Measurements from ENCODE around the gene SDCCAG8. TPM values are rescaled to one million over a fixed set of nuclear protein-coding genes. Genes with fewer than 3 reads are reported as not detected.

SDCCAG8 gene
- total RNA-seq, 4 donors from 2014 or later: 24.5 to 52.7 (median 31.7) TPM

DNA sequence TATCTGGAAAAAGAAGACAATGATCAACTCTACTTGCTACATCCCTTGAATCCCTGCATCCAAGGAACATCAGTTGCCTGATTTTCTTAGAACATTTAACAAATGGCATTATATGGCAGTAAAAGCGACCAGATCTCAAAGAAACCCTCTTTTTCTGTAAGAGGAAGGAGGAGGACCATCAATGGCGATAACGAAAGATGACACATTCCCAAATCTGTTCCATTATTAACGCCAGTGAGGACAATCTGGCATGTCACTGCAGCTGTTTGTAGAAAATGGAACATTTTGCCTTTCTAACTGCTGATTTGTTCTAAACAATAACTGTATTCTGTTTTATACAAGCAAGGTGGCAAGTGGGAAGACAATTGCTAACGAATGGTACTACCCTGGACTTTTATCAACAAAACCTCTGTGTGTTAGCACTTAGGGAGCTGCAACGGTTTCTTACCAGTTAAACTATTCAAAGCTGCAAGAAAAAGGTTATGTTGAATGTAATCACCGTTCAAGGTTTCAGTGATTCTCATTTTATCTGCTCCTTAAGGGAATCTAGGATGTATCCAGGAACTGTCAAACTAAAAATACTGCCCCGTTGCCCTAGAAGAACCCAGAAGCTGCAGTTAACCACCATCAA, 251.9 kb downstream of the SDCCAG8 start:
- Histone ChIP-seq H3K27ac (replicated peaks in 1 of 4) (no peak overlapping the region), H3K27me3 (no peaks in the 10 kb centered on the region), H3K4me3 (no peak overlapping the region), H3K9me3 (no peaks in the 10 kb centered on the region), H3K36me3 (peaks cover 14 to 84% (median 24%) of the 10 kb centered on the region in 4 donors), H3K4me1 (peaks cover 0 to 3% (median 0%) of the 10 kb centered on the region in 4 donors)
- 75% methylated on average over 8 of the region's 8 CpGs for WGBS
- intact Hi-C loops (cut with DNase I): no loop called here
- DNase-seq (ENCODE audit: extremely low spot score): no peak
- no peak for TF ChIP-seq POLR2A (IDR thresholded peaks at IDR 0.05; ENCODE audit: low read depth)
- no peak for TF ChIP-seq EP300 (IDR thresholded peaks at IDR 0.05)
- no peak for TF ChIP-seq POLR2AphosphoS5 (IDR thresholded peaks at IDR 0.05)
- TF ChIP-seq, protein P1, sequence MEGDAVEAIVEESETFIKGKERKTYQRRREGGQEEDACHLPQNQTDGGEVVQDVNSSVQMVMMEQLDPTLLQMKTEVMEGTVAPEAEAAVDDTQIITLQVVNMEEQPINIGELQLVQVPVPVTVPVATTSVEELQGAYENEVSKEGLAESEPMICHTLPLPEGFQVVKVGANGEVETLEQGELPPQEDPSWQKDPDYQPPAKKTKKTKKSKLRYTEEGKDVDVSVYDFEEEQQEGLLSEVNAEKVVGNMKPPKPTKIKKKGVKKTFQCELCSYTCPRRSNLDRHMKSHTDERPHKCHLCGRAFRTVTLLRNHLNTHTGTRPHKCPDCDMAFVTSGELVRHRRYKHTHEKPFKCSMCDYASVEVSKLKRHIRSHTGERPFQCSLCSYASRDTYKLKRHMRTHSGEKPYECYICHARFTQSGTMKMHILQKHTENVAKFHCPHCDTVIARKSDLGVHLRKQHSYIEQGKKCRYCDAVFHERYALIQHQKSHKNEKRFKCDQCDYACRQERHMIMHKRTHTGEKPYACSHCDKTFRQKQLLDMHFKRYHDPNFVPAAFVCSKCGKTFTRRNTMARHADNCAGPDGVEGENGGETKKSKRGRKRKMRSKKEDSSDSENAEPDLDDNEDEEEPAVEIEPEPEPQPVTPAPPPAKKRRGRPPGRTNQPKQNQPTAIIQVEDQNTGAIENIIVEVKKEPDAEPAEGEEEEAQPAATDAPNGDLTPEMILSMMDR (IDR thresholded peaks at IDR 0.05): no peak

DNA sequence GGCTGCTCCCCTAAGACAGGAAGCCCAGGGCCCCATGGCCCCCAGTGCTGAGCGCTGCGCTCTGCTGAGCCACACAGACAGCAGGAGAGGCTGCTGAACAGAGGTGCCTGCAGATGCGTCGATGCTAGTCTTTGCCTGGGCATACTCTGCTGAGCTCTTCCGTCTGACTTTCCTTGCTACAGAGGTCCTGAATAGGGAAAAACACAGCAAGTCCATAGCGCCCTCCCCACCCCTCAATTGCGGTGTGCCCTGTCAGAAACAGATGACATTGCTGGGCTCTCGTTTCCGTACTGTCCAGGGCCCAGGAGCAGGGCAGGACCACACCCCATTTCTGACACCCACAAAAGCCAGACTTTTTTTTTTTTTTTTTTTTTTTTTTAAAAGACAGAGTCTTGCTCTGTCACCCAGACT, 252.5 kb downstream of the SDCCAG8 start:
- Histone ChIP-seq H3K27ac (replicated peaks in 1 of 4) (no peak overlapping the region), H3K36me3 (peaks cover 14 to 79% (median 24%) of the 10 kb centered on the region in 4 donors)
- WGBS: 76% methylated on average over 7 of the region's 9 CpGs

DNA sequence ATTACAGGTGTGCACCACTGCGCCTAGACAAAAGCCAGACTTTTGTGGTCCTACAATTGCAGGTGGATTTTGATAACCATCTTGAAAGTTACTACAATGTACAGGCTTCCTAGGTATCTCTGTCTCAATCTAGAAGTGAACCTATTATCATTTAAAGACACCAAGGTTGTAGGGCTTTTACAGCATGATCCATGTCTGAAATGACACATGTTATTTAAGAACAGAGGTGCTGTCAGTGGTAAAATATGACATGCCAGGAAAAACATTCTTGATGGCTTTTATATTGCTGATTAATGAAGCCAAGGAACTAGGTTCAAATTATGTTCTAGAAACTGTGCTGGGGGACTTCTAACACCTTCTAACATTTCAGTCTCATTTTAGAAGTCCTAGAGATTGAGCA, 253.1 kb downstream of the SDCCAG8 start:
- WGBS: 100% methylated on average over 1 of the region's 1 CpG
- TF ChIP-seq, protein P1 (IDR thresholded peaks at IDR 0.05): no peak
- TF ChIP-seq EP300 (IDR thresholded peaks at IDR 0.05) (no peak), POLR2AphosphoS5 (IDR thresholded peaks at IDR 0.05) (no peak), POLR2A (IDR thresholded peaks at IDR 0.05; ENCODE audit: low read depth) (no peak)

More for the DNA sequence above, 252.5 kb downstream of the SDCCAG8 start:
- intact Hi-C loops (cut with DNase I): no loop called here
- H3K4me3 ChIP-seq: no peak overlapping the region
- H3K27me3 ChIP-seq: no peaks in the 10 kb centered on the region
- DNase-seq (ENCODE audit: extremely low spot score): no peak
- TF ChIP-seq, protein P1 (IDR thresholded peaks at IDR 0.05): no peak
- no peak for TF ChIP-seq POLR2AphosphoS5 (IDR thresholded peaks at IDR 0.05)
- no peak for TF ChIP-seq EP300 (IDR thresholded peaks at IDR 0.05)
- no peak for TF ChIP-seq POLR2A (IDR thresholded peaks at IDR 0.05; ENCODE audit: low read depth)
- H3K9me3 ChIP-seq: no peaks in the 10 kb centered on the region
- peaks cover 0 to 3% (median 0%) of the 10 kb centered on the region in 4 donors for H3K4me1 ChIP-seq

DNA sequence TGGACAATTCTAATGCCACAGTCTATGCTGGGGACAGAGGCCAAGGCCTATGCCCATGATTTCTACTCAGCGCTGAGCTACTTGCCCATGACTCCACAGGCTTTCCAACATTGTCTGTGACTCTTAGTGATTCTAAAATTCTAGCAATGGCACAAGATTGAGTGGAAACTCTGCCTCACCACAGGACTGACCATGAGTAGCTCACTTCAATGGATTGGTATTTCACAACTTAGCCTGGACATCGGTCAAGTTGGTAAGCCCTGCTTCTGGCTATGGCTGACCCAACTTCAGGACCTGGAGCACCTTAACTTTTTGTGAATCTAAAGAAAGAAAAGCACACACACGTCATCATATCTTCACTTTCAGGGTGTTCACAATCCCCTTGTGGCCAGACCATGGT, 255.1 kb downstream of the SDCCAG8 start:
- intact Hi-C loops (cut with DNase I): no loop called here
- Histone ChIP-seq H3K9me3 (no peaks in the 10 kb centered on the region), H3K4me1 (peaks cover 0 to 7% (median 3%) of the 10 kb centered on the region in 4 donors), H3K27me3 (no peaks in the 10 kb centered on the region), H3K27ac (replicated peaks in 1 of 4) (no peak overlapping the region), H3K36me3 (peaks cover 9 to 52% (median 20%) of the 10 kb centered on the region in 4 donors), H3K4me3 (no peak overlapping the region)
- DNase-seq (ENCODE audit: extremely low spot score): no peak
- 100% methylated on average over 3 of the region's 3 CpGs for WGBS
- no peak for TF ChIP-seq POLR2A (IDR thresholded peaks at IDR 0.05; ENCODE audit: low read depth)
- TF ChIP-seq POLR2AphosphoS5 (IDR thresholded peaks at IDR 0.05): no peak
- TF ChIP-seq EP300 (IDR thresholded peaks at IDR 0.05): no peak
- TF ChIP-seq, protein P1 (IDR thresholded peaks at IDR 0.05): no peak

More for the DNA sequence above, 253.1 kb downstream of the SDCCAG8 start:
- intact Hi-C loops (cut with DNase I): no loop called here
- H3K4me3 ChIP-seq: no peak overlapping the region
- H3K27ac ChIP-seq (replicated peaks in 1 of 4): no peak overlapping the region
- peaks cover 14 to 72% (median 23%) of the 10 kb centered on the region in 4 donors for H3K36me3 ChIP-seq
- no peak for DNase-seq (ENCODE audit: extremely low spot score)
- H3K4me1 ChIP-seq: peaks cover 0 to 3% (median 0%) of the 10 kb centered on the region in 4 donors
- H3K27me3 ChIP-seq: no peaks in the 10 kb centered on the region
- H3K9me3 ChIP-seq: no peaks in the 10 kb centered on the region

All from esophagus muscularis mucosa (tissue), 4 donors.